ENCODE results near the gene NDRG4. TPM values are rescaled to one million over a fixed set of nuclear protein-coding genes. Genes with fewer than 3 reads are reported as not detected.
A peak's percentile ranks its signal among the peaks of the same experiment; 100 is the strongest.

NDRG4 gene
- total and polyA plus RNA-seq, 2 donors (not counting 1 experiment from before 2014, with no cell fraction given) = 4.0 to 5.1 TPM

DNA sequence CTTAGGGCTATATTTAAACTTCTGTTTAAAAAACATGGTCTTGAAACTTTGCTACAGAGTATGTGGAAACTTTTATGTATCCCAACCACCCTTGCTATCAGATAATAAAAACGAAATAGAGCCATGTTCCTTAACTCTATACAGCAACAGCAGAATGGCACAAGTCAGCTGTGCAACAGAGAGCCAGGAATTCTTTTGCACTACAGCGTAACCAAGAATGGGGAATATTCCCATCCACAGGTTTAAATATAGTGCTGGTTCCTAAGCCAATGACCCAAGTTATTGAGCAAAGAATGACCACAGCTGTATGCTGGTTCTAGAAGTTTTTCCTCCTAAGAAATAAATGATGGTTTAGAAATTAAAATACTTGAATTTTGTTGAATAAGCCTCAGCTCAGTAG lies 48.4 kb downstream of the NDRG4 start:
- Histone ChIP-seq H2AFZ (ENCODE audit: low read length) (no peak overlapping the region), H3K4me3 (replicated peaks in 1 of 4; ENCODE audit: control extremely low read depth in 1 of 4, insufficient read depth in 1 of 4, low read depth in 3 of 4, low read length in 4 of 4) (no peak overlapping the region), H3K4me1 (ENCODE audit: control insufficient read depth, extremely low read depth, insufficient read depth, low read length) (no peaks in the 10 kb centered on the region), H3K79me2 (ENCODE audit: control insufficient read depth, insufficient read depth, low read length) (no peaks in the 10 kb centered on the region), H3K9me3 (ENCODE audit: control insufficient read depth, insufficient read depth, low read depth, low read length) (no peaks in the 10 kb centered on the region), H4K20me1 (ENCODE audit: control insufficient read depth, extremely low read depth, insufficient read depth, low read length) (no peaks in the 10 kb centered on the region), H3K27ac (ENCODE audit: insufficient read depth, low read length) (no peak overlapping the region), H3K36me3 (ENCODE audit: control insufficient read depth, insufficient read depth, low read length) (peaks cover 11% of the 10 kb centered on the region), H3K9ac (ENCODE audit: insufficient read depth, low read length) (no peak overlapping the region), H3K27me3 (ENCODE audit: control insufficient read depth, insufficient read depth, low read length) (no peaks in the 10 kb centered on the region), H3K4me2 (ENCODE audit: extremely low read depth, insufficient read depth, low read length) (no peak overlapping the region)
- TF ChIP-seq, protein P1, sequence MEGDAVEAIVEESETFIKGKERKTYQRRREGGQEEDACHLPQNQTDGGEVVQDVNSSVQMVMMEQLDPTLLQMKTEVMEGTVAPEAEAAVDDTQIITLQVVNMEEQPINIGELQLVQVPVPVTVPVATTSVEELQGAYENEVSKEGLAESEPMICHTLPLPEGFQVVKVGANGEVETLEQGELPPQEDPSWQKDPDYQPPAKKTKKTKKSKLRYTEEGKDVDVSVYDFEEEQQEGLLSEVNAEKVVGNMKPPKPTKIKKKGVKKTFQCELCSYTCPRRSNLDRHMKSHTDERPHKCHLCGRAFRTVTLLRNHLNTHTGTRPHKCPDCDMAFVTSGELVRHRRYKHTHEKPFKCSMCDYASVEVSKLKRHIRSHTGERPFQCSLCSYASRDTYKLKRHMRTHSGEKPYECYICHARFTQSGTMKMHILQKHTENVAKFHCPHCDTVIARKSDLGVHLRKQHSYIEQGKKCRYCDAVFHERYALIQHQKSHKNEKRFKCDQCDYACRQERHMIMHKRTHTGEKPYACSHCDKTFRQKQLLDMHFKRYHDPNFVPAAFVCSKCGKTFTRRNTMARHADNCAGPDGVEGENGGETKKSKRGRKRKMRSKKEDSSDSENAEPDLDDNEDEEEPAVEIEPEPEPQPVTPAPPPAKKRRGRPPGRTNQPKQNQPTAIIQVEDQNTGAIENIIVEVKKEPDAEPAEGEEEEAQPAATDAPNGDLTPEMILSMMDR (conservative IDR thresholded peaks at IDR 0.05 in 1 of 2, IDR thresholded peaks at IDR 0.05 in 1 of 2; ENCODE audit: low read depth in 1 of 2, low read length in 2 of 2) = no peak
- TF ChIP-seq EZH2 (IDR thresholded peaks at IDR 0.05; ENCODE audit: low read length, missing control alignments) = no peak
- DNase-seq (ENCODE audit: low read depth in 2 of 2) = no peak

- no peak overlapping the region for H3K27ac ChIP-seq (ENCODE audit: insufficient read depth, low read length)
- DNase-seq (ENCODE audit: low read depth in 2 of 2) = no peak
Measured at GRCh38 chr16:58551496-58551895, 51.6 kb downstream of the NDRG4 start.

GRCh38 chr16:58556678-58557077 lies 56.7 kb downstream of the NDRG4 start:
- H2AFZ ChIP-seq (ENCODE audit: low read length) = no peak overlapping the region
- H3K4me1 ChIP-seq (ENCODE audit: control insufficient read depth, extremely low read depth, insufficient read depth, low read length) = no peaks in the 10 kb centered on the region
- no peaks in the 10 kb centered on the region for H3K27me3 ChIP-seq (ENCODE audit: control insufficient read depth, insufficient read depth, low read length)
- H3K79me2 ChIP-seq (ENCODE audit: control insufficient read depth, insufficient read depth, low read length) = peaks cover 2% of the 10 kb centered on the region
- no peak for TF ChIP-seq EZH2 (IDR thresholded peaks at IDR 0.05; ENCODE audit: low read length, missing control alignments)
- TF ChIP-seq, protein P1 (conservative IDR thresholded peaks at IDR 0.05 in 1 of 2, IDR thresholded peaks at IDR 0.05 in 1 of 2; ENCODE audit: low read depth in 1 of 2, low read length in 2 of 2) = no peak
- H3K9me3 ChIP-seq (ENCODE audit: control insufficient read depth, insufficient read depth, low read depth, low read length) = no peaks in the 10 kb centered on the region
- H3K4me3 ChIP-seq (replicated peaks in 1 of 4; ENCODE audit: control extremely low read depth in 1 of 4, insufficient read depth in 1 of 4, low read depth in 3 of 4, low read length in 4 of 4) = no peak overlapping the region
- H3K4me2 ChIP-seq (ENCODE audit: extremely low read depth, insufficient read depth, low read length) = no peak overlapping the region
- peaks cover 9% of the 10 kb centered on the region for H3K36me3 ChIP-seq (ENCODE audit: control insufficient read depth, insufficient read depth, low read length)
- DNase-seq (ENCODE audit: low read depth in 2 of 2) = peak in 1 of 2 donors; percentile 21
- H4K20me1 ChIP-seq (ENCODE audit: control insufficient read depth, extremely low read depth, insufficient read depth, low read length) = no peaks in the 10 kb centered on the region
- no peak overlapping the region for H3K9ac ChIP-seq (ENCODE audit: insufficient read depth, low read length)
- no peak overlapping the region for H3K27ac ChIP-seq (ENCODE audit: insufficient read depth, low read length)

More at GRCh38 chr16:58551496-58551895, 51.6 kb downstream of the NDRG4 start:
- H4K20me1 ChIP-seq (ENCODE audit: control insufficient read depth, extremely low read depth, insufficient read depth, low read length) = no peaks in the 10 kb centered on the region
- no peak overlapping the region for H3K4me2 ChIP-seq (ENCODE audit: extremely low read depth, insufficient read depth, low read length)
- H3K79me2 ChIP-seq (ENCODE audit: control insufficient read depth, insufficient read depth, low read length) = no peaks in the 10 kb centered on the region
- H3K9ac ChIP-seq (ENCODE audit: insufficient read depth, low read length) = no peak overlapping the region
- H3K27me3 ChIP-seq (ENCODE audit: control insufficient read depth, insufficient read depth, low read length) = no peaks in the 10 kb centered on the region
- no peak overlapping the region for H3K4me3 ChIP-seq (replicated peaks in 1 of 4; ENCODE audit: control extremely low read depth in 1 of 4, insufficient read depth in 1 of 4, low read depth in 3 of 4, low read length in 4 of 4)
- H3K4me1 ChIP-seq (ENCODE audit: control insufficient read depth, extremely low read depth, insufficient read depth, low read length) = no peaks in the 10 kb centered on the region
- no peak overlapping the region for H2AFZ ChIP-seq (ENCODE audit: low read length)
- TF ChIP-seq EZH2 (IDR thresholded peaks at IDR 0.05; ENCODE audit: low read length, missing control alignments) = no peak
- TF ChIP-seq, protein P1 (conservative IDR thresholded peaks at IDR 0.05 in 1 of 2, IDR thresholded peaks at IDR 0.05 in 1 of 2; ENCODE audit: low read depth in 1 of 2, low read length in 2 of 2) = no peak
- H3K9me3 ChIP-seq (ENCODE audit: control insufficient read depth, insufficient read depth, low read depth, low read length) = no peaks in the 10 kb centered on the region
- peaks cover 4% of the 10 kb centered on the region for H3K36me3 ChIP-seq (ENCODE audit: control insufficient read depth, insufficient read depth, low read length)

Other genes with a start within 250 kb of the NDRG4 start
- not detected in 2 replicates for gene PRSS54, start 205.1 kb upstream of the NDRG4 start, total RNA-seq
- gene PRSS54, start 205.1 kb upstream of the NDRG4 start, polyA plus RNA-seq = not detected in 2 replicates
- gene GINS3, start 107.7 kb upstream of the NDRG4 start, total RNA-seq = 1.0 and 1.8 TPM in 2 replicates
- 5.9 and 12.3 TPM in 2 replicates for gene GINS3, start 107.7 kb upstream of the NDRG4 start, polyA plus RNA-seq
- 7.9 and 8.2 TPM in 2 replicates for gene SETD6, start 15.4 kb downstream of the NDRG4 start, total RNA-seq
- gene SETD6, start 15.4 kb downstream of the NDRG4 start, polyA plus RNA-seq = 6.3 and 7.2 TPM in 2 replicates
- gene CNOT1, start 129.7 kb downstream of the NDRG4 start, total RNA-seq = 103 and 162 TPM in 2 replicates
- 59.0 and 98.2 TPM in 2 replicates for gene CNOT1, start 129.7 kb downstream of the NDRG4 start, polyA plus RNA-seq
- 23.9 and 30.1 TPM in 2 replicates for gene SLC38A7, start 184.6 kb downstream of the NDRG4 start, total RNA-seq
- 15.4 and 17.6 TPM in 2 replicates for gene SLC38A7, start 184.6 kb downstream of the NDRG4 start, polyA plus RNA-seq
- gene GOT2, start 234.2 kb downstream of the NDRG4 start, total RNA-seq = 20.8 and 39.3 TPM in 2 replicates
- gene GOT2, start 234.2 kb downstream of the NDRG4 start, polyA plus RNA-seq = 53.9 and 94.0 TPM in 2 replicates